GM19397 (cell line): Measurements from ENCODE around the gene JADE2.
"Not testable (repeated sequence)": the region's sequence is repeated elsewhere in the genome, so short reads cannot be mapped to it uniquely, and the experiment has no call there.

Source experiments
- ATAC-seq: cut with Tn5 transposase; IDR thresholded peaks from one replicate; pipeline ENCODE4 v1.9.1; 2021; ENCODE audit warnings: mild to moderate bottlenecking, moderate library complexity; ENCODE audit not compliant: unreplicated experiment

Gene JADE2

GRCh38 chr5:134550271-134551214 is 25.1 kb downstream of the JADE2 start:
- ATAC-seq: no peak

GRCh38 chr5:134551901-134552300 is 26.4 kb downstream of the JADE2 start:
- ATAC-seq: no peak

GRCh38 chr5:134552301-134552700 is 26.8 kb downstream of the JADE2 start:
- no peak for ATAC-seq

- ATAC-seq: not testable (repeated sequence)
Measured at GRCh38 chr5:134552716-134553115, 27.2 kb downstream of the JADE2 start.

GRCh38 chr5:134553821-134554267 is 28.4 kb downstream of the JADE2 start:
- no peak for ATAC-seq

GRCh38 chr5:134554319-134555222 is 29.1 kb downstream of the JADE2 start:
- peak; percentile 50 for ATAC-seq

GRCh38 chr5:134555223-134555889 is 29.9 kb downstream of the JADE2 start:
- no peak for ATAC-seq

GRCh38 chr5:134555890-134556311 is 30.4 kb downstream of the JADE2 start:
- ATAC-seq: no peak

- not testable (repeated sequence) for ATAC-seq
Measured at GRCh38 chr5:134556588-134556987, 31.1 kb downstream of the JADE2 start.

GRCh38 chr5:134556994-134557393 is 31.5 kb downstream of the JADE2 start:
- ATAC-seq: no peak

GRCh38 chr5:134559672-134560071 is 34.2 kb downstream of the JADE2 start:
- no peak for ATAC-seq

GRCh38 chr5:134560698-134561097 is 35.2 kb downstream of the JADE2 start:
- no peak for ATAC-seq

GRCh38 chr5:134561871-134562296 is 36.4 kb downstream of the JADE2 start:
- no peak for ATAC-seq

GRCh38 chr5:134563221-134563620 is 37.8 kb downstream of the JADE2 start:
- ATAC-seq: no peak

GRCh38 chr5:134563962-134564361 is 38.5 kb downstream of the JADE2 start:
- no peak for ATAC-seq

- no peak for ATAC-seq
Measured at GRCh38 chr5:134564396-134564795, 38.9 kb downstream of the JADE2 start.

GRCh38 chr5:134565791-134566740 is 40.6 kb downstream of the JADE2 start:
- no peak for ATAC-seq

- ATAC-seq: no peak
Measured at GRCh38 chr5:134566741-134567221, 41.3 kb downstream of the JADE2 start.

GRCh38 chr5:134567641-134568336 is 42.3 kb downstream of the JADE2 start:
- no peak for ATAC-seq
